Spleen (tissue), 11 donors: ENCODE data around the gene CTNNA1. TPM values are rescaled to one million over a fixed set of nuclear protein-coding genes. Genes with fewer than 3 reads are reported as not detected.

ENCODE experiments used
- DNase-seq: peaks from one replicate; pipeline ENCODE4 v3.0.0-alpha.2; 2020
- H3K27ac ChIP-seq, 8 donors: fragments of 200-600 bp; sonication (generic) in 7 of 8; 1 replicate in 4 of 8; 2 replicates in 4 of 8; pipeline versions ENCODE4 v1.5.0 to v1.8.0; 2016 to 2021; ENCODE audit warnings: inconsistent platforms in 4 of 8, mild to moderate bottlenecking in 4 of 8, moderate library complexity in 1 of 8
- H3K27me3 ChIP-seq, 7 donors: fragments of 200-600 bp; sonication (generic) in 6 of 7; replicated peaks in 1 of 7; 1 replicate in 4 of 7; 2 replicates in 3 of 7; pipeline versions ENCODE4 v1.5.0 to v1.8.0; 2016 to 2021; ENCODE audit warnings: inconsistent platforms in 3 of 7, mild to moderate bottlenecking in 1 of 7
- H3K36me3 ChIP-seq, 6 donors: fragments of 200-600 bp; sonication (generic) in 5 of 6; 1 replicate in 4 of 6; 2 replicates in 2 of 6; pipeline versions ENCODE4 v1.5.0 to v1.8.0; 2016 to 2021; ENCODE audit warnings: inconsistent platforms in 2 of 6
- H3K4me1 ChIP-seq, 6 donors: fragments of 200-600 bp; sonication (generic) in 5 of 6; 1 replicate in 3 of 6; 2 replicates in 3 of 6; pipeline versions ENCODE4 v1.5.0 to v1.8.0; 2016 to 2021; ENCODE audit warnings: inconsistent platforms in 3 of 6
- H3K4me3 ChIP-seq, 8 donors: fragments of 200-600 bp; sonication (generic) in 7 of 8; 1 replicate in 4 of 8; 2 replicates in 4 of 8; pipeline versions ENCODE4 v1.5.0 to v1.8.0; 2016 to 2021; ENCODE audit warnings: inconsistent platforms in 4 of 8, mild to moderate bottlenecking in 4 of 8, moderate library complexity in 2 of 8
- H3K9me3 ChIP-seq, 8 donors: fragments of 200-600 bp; sonication (generic) in 7 of 8; 1 replicate in 4 of 8; 2 replicates in 4 of 8; pipeline versions ENCODE4 v1.5.0 to v1.8.0; 2016 to 2021; ENCODE audit warnings: inconsistent platforms in 4 of 8
- POLR2A ChIP-seq, 3 donors: fragments of 450-650 bp; IDR thresholded peaks; one replicate each; pipeline ENCODE4 v1.5.1; 2017; ENCODE audit warnings: antibody characterized with exemption in 3 of 3, mild to moderate bottlenecking in 1 of 3
- POLR2AphosphoS5 ChIP-seq, 3 donors: sonication (generic); formaldehyde crosslinking; IDR thresholded peaks; one replicate each; pipeline ENCODE4 v1.5.1; 2017; ENCODE audit warnings: antibody characterized with exemption in 3 of 3
- WGBS, 5 donors: extraction: QIAGEN DNeasy Blood & Tissue Kit in 3 of 5; methylation state at CpG; one replicate each; pipeline versions ENCODE4 v1.1.5 to v1.1.7; 2013 to 2018; 5-methylcytosine and 5-hydroxymethylcytosine counted together
- intact Hi-C: fragments of 100-400 bp; cut with DNase I; formaldehyde crosslinking; loops from one replicate; pipeline ENCODE4 v1.15.0; 2023; ENCODE audit warnings: low total_unique reads
- polyA plus RNA-seq, 3 donors: library from polyadenylated mRNA; stranded (reverse); fragments of 200-250 nt; gene quantifications; one replicate each; pipeline ENCODE4 v1.2.1, GENCODE V29; 2013
- total RNA-seq, 7 donors: library from RNA; depleted of rRNA in 3 of 7; stranded (reverse); fragments of >200 nt in 3 of 7; fragmentation: NEBNext Ultra II Directional in 4 of 7; extraction: Animal tissue kit (Norgen Biotek cat#: 25700) in 4 of 7; gene quantifications; one replicate each; pipeline versions ENCODE4 v1.1.0 to v1.2.1, GENCODE V29; 2016 to 2021
- TF ChIP-seq, protein P1 (sequence below), 11 experiments: fragments of 200-600 bp in 7 of 11; fragments of 450-650 bp in 4 of 11; sonication (generic) in 4 of 11; IDR thresholded peaks in 8 of 11; conservative IDR thresholded peaks in 3 of 11; 1 replicate in 7 of 11; 2 replicates in 4 of 11; pipeline versions ENCODE4 v1.4.0 to v1.8.0; 2016 to 2021; ENCODE audit warnings: antibody characterized with exemption in 11 of 11, inconsistent platforms in 4 of 11, mild to moderate bottlenecking in 1 of 11
- donor health status: healthy with polysubstance abuse.
- donor health status: DM: no; HTN: no; CAD: no; lungs with moderate emphysema.
- donor health status: DM: no; HTN: no; CAD: no.
- donor health status: Bipolar disorder and iron deficiency.
- donor health status: healthy.
- donor health status: DM: no; HTN: no; CAD: no.
- donor health status: DM: yes; HTN: yes; CAD: no.

Gene CTNNA1
- total and polyA plus RNA-seq, 10 donors = 26.7 to 313 (median 186) TPM

GRCh38 chr5:138753794-138754698 lies 821 bp downstream of the CTNNA1 start:
- H3K9me3 ChIP-seq = peaks cover 0 to 18% (median 13%) of the 10 kb centered on the region in 8 donors
- peak overlapping the region; percentile 76 to 97 (median 91) for H3K4me3 ChIP-seq
- intact Hi-C loops = no loop called here
- H3K36me3 ChIP-seq = peaks cover 0 to 17% (median 12%) of the 10 kb centered on the region in 6 donors
- H3K27ac ChIP-seq = peak overlapping the region; percentile 77 to 98 (median 97)
- H3K27me3 ChIP-seq = peaks cover 0 to 14% (median 0%) of the 10 kb centered on the region in 7 donors
- TF ChIP-seq POLR2AphosphoS5 (IDR thresholded peaks at IDR 0.05) (peak; percentile 34 to 84 (median 66)), POLR2A (IDR thresholded peaks at IDR 0.05) (no peak)
- WGBS, 5 donors = 2 to 5% (median 3%) methylated on average over 34 to 58 of the region's 58 CpGs
- H3K4me1 ChIP-seq = peaks cover 0 to 56% (median 34%) of the 10 kb centered on the region in 6 donors
- peak; percentile 88 for DNase-seq

DNA sequence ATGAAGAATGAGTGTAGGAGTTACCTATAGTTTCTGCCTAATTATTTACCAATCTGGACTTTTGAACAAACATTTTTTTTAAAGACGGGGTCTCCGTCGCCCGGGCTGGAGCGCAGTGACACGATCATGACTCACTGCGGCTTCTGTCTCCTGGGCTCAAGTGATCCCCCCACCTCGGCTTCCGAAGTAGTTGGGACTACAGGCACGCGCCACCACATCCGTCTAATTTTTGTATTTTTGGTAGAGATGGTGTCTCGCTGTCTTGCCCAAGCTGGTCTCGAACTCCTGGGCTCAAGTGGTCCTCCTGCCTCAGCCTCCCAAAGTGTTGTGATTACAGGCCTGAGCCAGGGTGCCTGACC lies 1.5 kb downstream of the CTNNA1 start:
- intact Hi-C loops = no loop called here
- TF ChIP-seq, protein P1, sequence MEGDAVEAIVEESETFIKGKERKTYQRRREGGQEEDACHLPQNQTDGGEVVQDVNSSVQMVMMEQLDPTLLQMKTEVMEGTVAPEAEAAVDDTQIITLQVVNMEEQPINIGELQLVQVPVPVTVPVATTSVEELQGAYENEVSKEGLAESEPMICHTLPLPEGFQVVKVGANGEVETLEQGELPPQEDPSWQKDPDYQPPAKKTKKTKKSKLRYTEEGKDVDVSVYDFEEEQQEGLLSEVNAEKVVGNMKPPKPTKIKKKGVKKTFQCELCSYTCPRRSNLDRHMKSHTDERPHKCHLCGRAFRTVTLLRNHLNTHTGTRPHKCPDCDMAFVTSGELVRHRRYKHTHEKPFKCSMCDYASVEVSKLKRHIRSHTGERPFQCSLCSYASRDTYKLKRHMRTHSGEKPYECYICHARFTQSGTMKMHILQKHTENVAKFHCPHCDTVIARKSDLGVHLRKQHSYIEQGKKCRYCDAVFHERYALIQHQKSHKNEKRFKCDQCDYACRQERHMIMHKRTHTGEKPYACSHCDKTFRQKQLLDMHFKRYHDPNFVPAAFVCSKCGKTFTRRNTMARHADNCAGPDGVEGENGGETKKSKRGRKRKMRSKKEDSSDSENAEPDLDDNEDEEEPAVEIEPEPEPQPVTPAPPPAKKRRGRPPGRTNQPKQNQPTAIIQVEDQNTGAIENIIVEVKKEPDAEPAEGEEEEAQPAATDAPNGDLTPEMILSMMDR (IDR thresholded peaks at IDR 0.05 in 8 of 11, conservative IDR thresholded peaks at IDR 0.05 in 3 of 11) = no peak
- TF ChIP-seq POLR2A (IDR thresholded peaks at IDR 0.05) (no peak), POLR2AphosphoS5 (IDR thresholded peaks at IDR 0.05) (no peak)
- peaks cover 0 to 58% (median 36%) of the 10 kb centered on the region in 6 donors for H3K4me1 ChIP-seq
- H3K27me3 ChIP-seq = peaks cover 0 to 14% (median 0%) of the 10 kb centered on the region in 7 donors
- peak overlapping the region; percentile 77 to 98 (median 97) for H3K27ac ChIP-seq
- peaks cover 0 to 25% (median 18%) of the 10 kb centered on the region in 8 donors for H3K9me3 ChIP-seq
- 70 to 92% (median 86%) methylated on average over 14 of the region's 14 CpGs for WGBS, 5 donors
- DNase-seq = no peak
- peaks cover 0 to 23% (median 13%) of the 10 kb centered on the region in 6 donors for H3K36me3 ChIP-seq
- peak overlapping the region in 7 of 8 donors; percentile 76 to 97 (median 93) for H3K4me3 ChIP-seq

DNA sequence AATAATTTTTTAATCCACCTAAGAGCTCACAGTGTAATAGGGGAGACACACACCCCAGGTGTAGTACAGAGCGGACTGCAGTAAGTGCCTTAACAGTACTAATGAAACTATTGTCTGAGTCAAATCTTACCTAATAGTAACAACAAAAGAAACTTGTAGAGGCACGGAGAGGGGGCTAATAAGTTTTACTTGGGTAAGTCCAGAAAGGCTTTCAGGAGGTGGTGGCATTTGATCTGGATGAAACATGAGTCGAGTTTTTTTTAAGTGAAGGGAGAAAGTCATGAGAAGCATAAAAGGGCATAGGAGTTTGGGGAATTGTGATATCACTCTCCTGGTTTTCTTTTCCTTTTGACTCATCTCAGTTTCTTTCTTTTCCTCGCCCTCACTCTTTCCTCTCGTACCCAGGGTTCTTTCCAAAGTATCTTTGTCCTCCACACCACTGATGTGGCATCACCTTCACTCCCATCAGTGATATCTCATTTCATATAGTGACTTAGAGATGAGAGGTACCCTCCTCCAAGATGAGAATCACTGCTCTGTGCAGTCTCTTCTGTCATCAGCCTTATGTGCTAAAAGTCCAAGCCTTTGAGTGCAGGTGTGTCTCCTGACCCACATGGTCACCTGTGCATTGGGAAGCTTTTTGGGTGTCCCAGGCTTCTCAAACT lies 2.0 kb downstream of the CTNNA1 start:
- Histone ChIP-seq H3K9me3 (peaks cover 0 to 25% (median 18%) of the 10 kb centered on the region in 8 donors), H3K27me3 (peaks cover 0 to 14% (median 0%) of the 10 kb centered on the region in 7 donors), H3K36me3 (peaks cover 0 to 27% (median 13%) of the 10 kb centered on the region in 6 donors), H3K27ac (peak overlapping the region in 6 of 8 donors; percentile 92 to 98 (median 97)), H3K4me1 (peaks cover 0 to 59% (median 36%) of the 10 kb centered on the region in 6 donors), H3K4me3 (peak overlapping the region in 5 of 8 donors; percentile 76 to 97 (median 94))
- no peak for DNase-seq
- WGBS, 5 donors = 75 to 87% (median 84%) methylated on average over 5 of the region's 5 CpGs
- no peak for TF ChIP-seq POLR2AphosphoS5 (IDR thresholded peaks at IDR 0.05)
- TF ChIP-seq, protein P1 (IDR thresholded peaks at IDR 0.05 in 8 of 11, conservative IDR thresholded peaks at IDR 0.05 in 3 of 11) = no peak
- no peak for TF ChIP-seq POLR2A (IDR thresholded peaks at IDR 0.05)
- intact Hi-C loops = no loop called here

DNA sequence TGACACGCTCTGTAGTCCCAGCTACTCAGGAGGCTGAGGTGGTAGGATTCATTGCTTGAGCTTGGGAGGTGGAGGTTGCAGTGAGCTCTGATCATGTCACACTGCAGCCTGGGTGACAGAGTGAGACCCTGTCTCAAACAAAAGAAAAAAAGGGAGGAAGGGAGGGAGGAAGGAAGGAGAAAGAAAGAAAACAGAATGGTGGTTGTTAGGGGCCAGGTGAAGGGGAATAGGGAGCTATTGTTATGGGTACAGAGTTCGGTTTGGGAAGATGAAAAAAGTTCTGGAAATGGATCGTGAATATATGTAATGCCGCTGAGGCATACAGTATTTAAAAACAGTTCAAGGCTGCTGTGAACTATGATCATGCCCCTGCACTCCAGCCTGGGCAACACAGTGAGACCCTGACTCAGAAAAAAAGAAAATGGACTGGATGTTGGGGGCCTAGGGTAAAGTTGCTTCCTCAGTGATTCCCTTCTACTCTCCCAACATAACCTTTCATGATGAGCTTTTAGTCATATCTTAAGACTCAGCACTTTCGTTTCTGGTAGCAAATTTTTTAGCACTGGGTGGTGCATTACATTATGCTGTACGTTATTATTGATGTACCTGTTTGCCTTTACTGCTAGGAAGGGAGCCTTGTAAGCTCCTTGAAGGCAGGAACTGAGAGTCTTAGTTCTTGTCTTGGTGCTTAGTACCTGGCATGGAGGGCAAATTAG lies 4.0 kb downstream of the CTNNA1 start:
- Histone ChIP-seq H3K4me3 (no peak overlapping the region), H3K27me3 (peaks cover 0 to 14% (median 0%) of the 10 kb centered on the region in 7 donors), H3K9me3 (peaks cover 0 to 25% (median 18%) of the 10 kb centered on the region in 8 donors), H3K36me3 (peaks cover 0 to 36% (median 15%) of the 10 kb centered on the region in 6 donors), H3K27ac (no peak overlapping the region), H3K4me1 (peaks cover 0 to 75% (median 54%) of the 10 kb centered on the region in 6 donors)
- 82 to 92% (median 88%) methylated on average over 6 of the region's 6 CpGs for WGBS, 5 donors
- TF ChIP-seq POLR2AphosphoS5 (IDR thresholded peaks at IDR 0.05) (no peak), POLR2A (IDR thresholded peaks at IDR 0.05) (no peak)
- TF ChIP-seq, protein P1 (IDR thresholded peaks at IDR 0.05 in 8 of 11, conservative IDR thresholded peaks at IDR 0.05 in 3 of 11) = no peak
- no peak for DNase-seq
- intact Hi-C loops = no loop called here
